Cardiac fibroblast (primary cell): Measurements from ENCODE around the gene GNB1.

Source experiments
- DNase-seq, 2 donors: peaks; one replicate each; pipeline versions ENCODE4 v3.0.0 to v3.0.0-alpha.2; 2010; ENCODE audit warnings: low read depth in 2 of 2
- H3K4me3 ChIP-seq, 2 donors: replicated peaks in 1 of 2; 1 replicate in 1 of 2; 2 replicates in 1 of 2; pipeline ENCODE4 v1.5.1; 2011; ENCODE audit warnings: low read depth in 2 of 2, low read length in 2 of 2, mild to moderate bottlenecking in 2 of 2, moderate library complexity in 1 of 2
- CTCF ChIP-seq: IDR thresholded peaks from one replicate; pipeline ENCODE4 v1.5.1; 2011; ENCODE audit warnings: low read depth, mild to moderate bottlenecking, low read length, inconsistent platforms

GNB1 gene

DNA sequence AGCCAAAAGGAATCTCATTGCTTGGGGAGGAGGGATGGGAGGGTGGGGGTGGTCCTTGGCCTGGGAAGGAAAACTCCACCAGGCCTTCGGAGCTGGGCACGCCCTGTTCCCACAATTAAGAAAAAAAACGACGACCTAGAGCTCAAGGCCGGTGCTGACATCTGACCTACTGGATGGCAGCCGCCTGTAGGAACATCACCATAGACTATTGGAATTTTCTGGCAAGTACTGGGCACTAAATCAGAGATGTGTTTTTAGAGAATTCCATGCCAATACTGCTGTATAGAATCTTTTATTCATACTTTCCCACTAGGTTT lies 113.3 kb downstream of the GNB1 start:
- DNase-seq, result peak; percentile 46 to 76
- H3K4me3 ChIP-seq, result peak overlapping the region; percentile 59 to 85
- no peak for TF ChIP-seq CTCF

GRCh38 chr1:1776672-1777582 lies 114.0 kb downstream of the GNB1 start:
- no peak for DNase-seq
- TF ChIP-seq CTCF, result no peak
- peak overlapping the region; percentile 59 to 85 for H3K4me3 ChIP-seq

GRCh38 chr1:1775327-1776226 lies 115.3 kb downstream of the GNB1 start:
- no peak for DNase-seq
- TF ChIP-seq CTCF, result no peak
- H3K4me3 ChIP-seq, result no peak overlapping the region

GRCh38 chr1:1773874-1774273 lies 117.0 kb downstream of the GNB1 start:
- TF ChIP-seq CTCF, result no peak
- DNase-seq, result no peak
- no peak overlapping the region for H3K4me3 ChIP-seq

DNA sequence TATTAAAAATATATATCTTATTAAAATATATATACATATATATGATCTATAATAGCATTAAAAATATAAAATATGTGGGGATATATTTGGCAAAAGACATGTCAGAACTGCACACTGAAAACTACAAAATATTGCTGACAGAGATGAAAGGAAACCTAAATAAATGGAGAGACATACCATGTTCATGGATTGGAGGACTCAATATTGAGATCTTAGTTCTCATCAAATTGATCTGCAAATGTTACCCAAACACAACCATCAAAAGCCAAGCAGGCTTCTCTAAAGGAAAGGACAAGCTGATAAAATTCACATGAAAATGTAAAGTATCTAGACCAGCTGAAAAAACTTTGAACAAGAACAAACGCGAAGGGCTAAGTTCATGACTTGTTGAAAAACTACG lies 119.8 kb downstream of the GNB1 start:
- H3K4me3 ChIP-seq, result no peak overlapping the region

DNA sequence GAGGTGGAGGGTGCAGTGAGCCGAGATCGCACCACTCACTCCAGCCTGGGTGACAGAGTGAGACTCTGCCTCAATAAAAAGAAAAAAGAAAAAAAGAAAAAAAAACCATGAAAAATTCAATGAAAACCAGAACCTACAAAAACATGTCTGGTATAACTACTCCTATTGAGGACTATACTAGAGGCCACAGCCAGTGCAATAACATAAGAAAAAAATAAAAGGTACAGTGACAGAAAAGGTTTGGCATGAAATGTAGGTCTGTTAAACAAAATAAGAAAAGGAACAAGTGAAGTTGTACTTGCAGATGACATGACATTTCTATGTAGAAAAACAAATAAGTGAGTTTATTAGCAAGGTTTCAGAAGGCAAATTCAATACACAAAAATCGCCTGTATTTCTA lies 120.8 kb downstream of the GNB1 start:
- no peak overlapping the region for H3K4me3 ChIP-seq
- TF ChIP-seq CTCF, result no peak
- no peak for DNase-seq

More for the DNA sequence above, 119.8 kb downstream of the GNB1 start:
- no peak for TF ChIP-seq CTCF
- no peak for DNase-seq
